Ovary (tissue), 3 donors: ENCODE data around the gene ESRRG.

Experiments used
- CTCF ChIP-seq, 3 donors: fragments of 450-650 bp in 2 of 3; fragments of 200-600 bp in 1 of 3; IDR thresholded peaks; one replicate each; pipeline versions ENCODE4 v1.5.1 to v1.8.0; 2016 to 2022; ENCODE audit warnings: antibody characterized with exemption in 3 of 3, mild to moderate bottlenecking in 1 of 3
- EP300 ChIP-seq: sonication (generic); formaldehyde crosslinking; IDR thresholded peaks from one replicate; pipeline ENCODE4 v1.6.1; 2017; ENCODE audit warnings: antibody characterized with exemption
- POLR2A ChIP-seq: fragments of 450-650 bp; IDR thresholded peaks from one replicate; pipeline ENCODE4 v1.6.1; 2017; ENCODE audit warnings: antibody characterized with exemption, mild to moderate bottlenecking, moderate library complexity
- donor health status: DM: no; HTN: no; CAD: no.

GRCh38 chr1:216617081-216617875 lies 106.0 kb downstream of the ESRRG start:
- TF ChIP-seq POLR2A = no peak
- no peak for TF ChIP-seq EP300
- no peak for TF ChIP-seq CTCF (IDR thresholded peaks at IDR 0.05)
